Activated CD8-positive, alpha-beta memory T cell treated with anti-CD3 and anti-CD28 coated beads, Interleukin-2, amount 10 ng/mL, durations not matched to agents 7 days and 5 days (primary cell): Measurements from ENCODE around the gene SLC35F1. TPM values are rescaled to one million over a fixed set of nuclear protein-coding genes. Genes with fewer than 3 reads are reported as not detected.

Experiments used
- ATAC-seq: fragments of 150-1000 bp; cut with Tn5 transposase; one replicate; pipeline ENCODE4 v1.10.0; 2021; ENCODE audit warnings: moderate library complexity
- CTCF ChIA-PET: fragments of 350-600 bp; sonication (Branson Sonifier 250); formaldehyde crosslinking; loops from one replicate; lab custom pipeline; 2021; ENCODE audit warnings: antibody characterized with exemption; lab: Charles Lee
- DNase-seq: peaks from one replicate; pipeline ENCODE4 v3.0.0-alpha.2; 2020
- H3K27ac Mint-ChIP-seq: one replicate; pipeline ENCODE4 v1.8.0; 2021; ENCODE audit warnings: mild to moderate bottlenecking, mixed read lengths
- H3K27me3 Mint-ChIP-seq: one replicate; pipeline ENCODE4 v1.8.0; 2021; ENCODE audit warnings: mixed read lengths
- H3K36me3 Mint-ChIP-seq: one replicate; pipeline ENCODE4 v1.8.0; 2021; ENCODE audit warnings: mild to moderate bottlenecking, mixed read lengths
- H3K4me1 Mint-ChIP-seq: one replicate; pipeline ENCODE4 v1.8.0; 2021; ENCODE audit warnings: mixed read lengths
- H3K4me3 Mint-ChIP-seq: one replicate; pipeline ENCODE4 v1.8.0; 2021; ENCODE audit warnings: mild to moderate bottlenecking, moderate library complexity, mixed read lengths
- H3K9me3 Mint-ChIP-seq: one replicate; pipeline ENCODE4 v1.8.0; 2022; ENCODE audit warnings: low read depth, mixed read lengths
- total RNA-seq, 2 experiments: library from RNA; stranded (reverse); gene quantifications; one replicate each; pipeline ENCODE4 v1.2.3, GENCODE V29; 2021

Gene SLC35F1
- total RNA-seq, 2 experiments from 2014 or later: not detected

GRCh38 chr6:118263921-118264486, 356.9 kb downstream of the SLC35F1 start:
- Mint-ChIP-seq H3K27ac (no peak overlapping the region), H3K4me3 (no peak overlapping the region), H3K27me3 (no peaks in the 10 kb centered on the region), H3K4me1 (no peaks in the 10 kb centered on the region), H3K36me3 (peaks cover 2% of the 10 kb centered on the region), H3K9me3 (peaks cover 6% of the 10 kb centered on the region)
- ATAC-seq: no peak
- CTCF ChIA-PET: no interaction called here
- DNase-seq: no peak

- ATAC-seq (no peak), DNase-seq (no peak)
- H3K36me3 Mint-ChIP-seq: peaks cover 2% of the 10 kb centered on the region
- no peak overlapping the region for H3K4me3 Mint-ChIP-seq
- CTCF ChIA-PET: no interaction called here
- peaks cover 6% of the 10 kb centered on the region for H3K9me3 Mint-ChIP-seq
- H3K27me3 Mint-ChIP-seq: peaks cover 6% of the 10 kb centered on the region
- no peaks in the 10 kb centered on the region for H3K4me1 Mint-ChIP-seq
- H3K27ac Mint-ChIP-seq: no peak overlapping the region
Measured at GRCh38 chr6:118269659-118270058, 362.6 kb downstream of the SLC35F1 start.

- H3K4me1 Mint-ChIP-seq: peaks cover 3% of the 10 kb centered on the region
- H3K27ac Mint-ChIP-seq: no peak overlapping the region
- DNase-seq (no peak), ATAC-seq (no peak)
- H3K36me3 Mint-ChIP-seq: no peaks in the 10 kb centered on the region
- H3K9me3 Mint-ChIP-seq: no peaks in the 10 kb centered on the region
- H3K27me3 Mint-ChIP-seq: peaks cover 40% of the 10 kb centered on the region
- no peak overlapping the region for H3K4me3 Mint-ChIP-seq
- CTCF ChIA-PET: no interaction called here
Measured at GRCh38 chr6:118277631-118278030, 370.6 kb downstream of the SLC35F1 start.

GRCh38 chr6:118280210-118280609, 373.1 kb downstream of the SLC35F1 start:
- Mint-ChIP-seq H3K27me3 (peaks cover 33% of the 10 kb centered on the region), H3K4me3 (no peak overlapping the region), H3K9me3 (no peaks in the 10 kb centered on the region), H3K4me1 (peaks cover 3% of the 10 kb centered on the region), H3K27ac (no peak overlapping the region), H3K36me3 (no peaks in the 10 kb centered on the region)
- CTCF ChIA-PET: interaction anchor here (1.2 kb wide), 1 partner anchor 830 kb away, joined by 3 read pairs; no protein-coding TSS in a partner anchor
- DNase-seq (no peak), ATAC-seq (no peak)

GRCh38 chr6:118281291-118281690, 374.2 kb downstream of the SLC35F1 start:
- CTCF ChIA-PET: no interaction called here
- Mint-ChIP-seq H3K36me3 (no peaks in the 10 kb centered on the region), H3K27me3 (peaks cover 28% of the 10 kb centered on the region), H3K4me3 (no peak overlapping the region), H3K27ac (no peak overlapping the region), H3K9me3 (no peaks in the 10 kb centered on the region), H3K4me1 (peaks cover 3% of the 10 kb centered on the region)
- no peak for ATAC-seq
- DNase-seq: no peak

- no peak overlapping the region for H3K4me3 Mint-ChIP-seq
- peaks cover 18% of the 10 kb centered on the region for H3K27me3 Mint-ChIP-seq
- DNase-seq (peak; percentile 56), ATAC-seq (peak; percentile 49)
- H3K9me3 Mint-ChIP-seq: no peaks in the 10 kb centered on the region
- H3K4me1 Mint-ChIP-seq: peaks cover 3% of the 10 kb centered on the region
- CTCF ChIA-PET: interaction anchor here (0.6 to 2.3 kb wide), 7 partner anchors 8 to 846 kb away, joined by 3 to 9 read pairs (median 3); no protein-coding TSS in a partner anchor
- no peaks in the 10 kb centered on the region for H3K36me3 Mint-ChIP-seq
- H3K27ac Mint-ChIP-seq: no peak overlapping the region
Measured at GRCh38 chr6:118283766-118284165, 376.7 kb downstream of the SLC35F1 start.

- Mint-ChIP-seq H3K4me3 (no peak overlapping the region), H3K27me3 (peaks cover 22% of the 10 kb centered on the region), H3K27ac (no peak overlapping the region), H3K9me3 (no peaks in the 10 kb centered on the region), H3K4me1 (peaks cover 3% of the 10 kb centered on the region), H3K36me3 (no peaks in the 10 kb centered on the region)
- ATAC-seq (no peak), DNase-seq (no peak)
- CTCF ChIA-PET: interaction anchor here (1.1 to 2.3 kb wide), 8 partner anchors 17 to 828 kb away, joined by 3 to 9 read pairs (median 4); no protein-coding TSS in a partner anchor
Measured at GRCh38 chr6:118284736-118285360, 377.8 kb downstream of the SLC35F1 start.

- Mint-ChIP-seq H3K27me3 (peaks cover 22% of the 10 kb centered on the region), H3K36me3 (no peaks in the 10 kb centered on the region), H3K4me1 (no peaks in the 10 kb centered on the region), H3K9me3 (no peaks in the 10 kb centered on the region), H3K4me3 (no peak overlapping the region), H3K27ac (no peak overlapping the region)
- CTCF ChIA-PET: interaction anchor here (1.1 to 2.0 kb wide), 3 partner anchors 29 to 827 kb away, joined by 3 to 4 read pairs (median 3); no protein-coding TSS in a partner anchor
- DNase-seq (no peak), ATAC-seq (no peak)
Measured at GRCh38 chr6:118285791-118286190, 378.7 kb downstream of the SLC35F1 start.

GRCh38 chr6:118288355-118289124, 381.5 kb downstream of the SLC35F1 start:
- H3K27me3 Mint-ChIP-seq: peaks cover 13% of the 10 kb centered on the region
- H3K4me1 Mint-ChIP-seq: no peaks in the 10 kb centered on the region
- no peaks in the 10 kb centered on the region for H3K36me3 Mint-ChIP-seq
- CTCF ChIA-PET: no interaction called here
- H3K4me3 Mint-ChIP-seq: no peak overlapping the region
- H3K27ac Mint-ChIP-seq: no peak overlapping the region
- ATAC-seq (no peak), DNase-seq (no peak)
- H3K9me3 Mint-ChIP-seq: no peaks in the 10 kb centered on the region

- CTCF ChIA-PET: interaction anchor here (1.6 kb wide), 1 partner anchor 9 kb away, joined by 3 read pairs; no protein-coding TSS in a partner anchor
- ATAC-seq (no peak), DNase-seq (no peak)
Measured at GRCh38 chr6:118292558-118292957, 385.5 kb downstream of the SLC35F1 start.

GRCh38 chr6:118294906-118295305, 387.8 kb downstream of the SLC35F1 start:
- H3K4me3 Mint-ChIP-seq: no peak overlapping the region
- H3K27ac Mint-ChIP-seq: no peak overlapping the region
- CTCF ChIA-PET: no interaction called here
- no peak for ATAC-seq
- H3K27me3 Mint-ChIP-seq: peaks cover 7% of the 10 kb centered on the region
- DNase-seq: no peak
- H3K36me3 Mint-ChIP-seq: no peaks in the 10 kb centered on the region
- H3K4me1 Mint-ChIP-seq: no peaks in the 10 kb centered on the region
- H3K9me3 Mint-ChIP-seq: no peaks in the 10 kb centered on the region

More at GRCh38 chr6:118292558-118292957, 385.5 kb downstream of the SLC35F1 start:
- Mint-ChIP-seq H3K9me3 (no peaks in the 10 kb centered on the region), H3K27me3 (peaks cover 13% of the 10 kb centered on the region), H3K4me1 (no peaks in the 10 kb centered on the region), H3K27ac (no peak overlapping the region), H3K36me3 (no peaks in the 10 kb centered on the region), H3K4me3 (no peak overlapping the region)

GRCh38 chr6:118295336-118295735, 388.3 kb downstream of the SLC35F1 start:
- H3K4me1 Mint-ChIP-seq: no peaks in the 10 kb centered on the region
- H3K9me3 Mint-ChIP-seq: no peaks in the 10 kb centered on the region
- no peak overlapping the region for H3K27ac Mint-ChIP-seq
- no peak for ATAC-seq
- H3K27me3 Mint-ChIP-seq: peaks cover 7% of the 10 kb centered on the region
- H3K4me3 Mint-ChIP-seq: no peak overlapping the region
- CTCF ChIA-PET: no interaction called here
- DNase-seq: no peak
- no peaks in the 10 kb centered on the region for H3K36me3 Mint-ChIP-seq

GRCh38 chr6:118296129-118296901, 389.3 kb downstream of the SLC35F1 start:
- Mint-ChIP-seq H3K4me3 (no peak overlapping the region), H3K27ac (no peak overlapping the region), H3K27me3 (peaks cover 7% of the 10 kb centered on the region), H3K4me1 (no peaks in the 10 kb centered on the region), H3K9me3 (no peaks in the 10 kb centered on the region), H3K36me3 (no peaks in the 10 kb centered on the region)
- DNase-seq (no peak), ATAC-seq (no peak)
- CTCF ChIA-PET: no interaction called here
